Colon (tissue), 2 donors: ENCODE results near the gene RIMS3.
"Not testable (repeated sequence)": the region's sequence is repeated elsewhere in the genome, so short reads cannot be mapped to it uniquely, and the experiment has no call there.

Source experiments
- FAIRE-seq: peaks from 2 replicates; lab custom pipeline; 2012; peaks lifted over from hg19 to GRCh38; lab: Jason Lieb, UNC
- donor health status: control.
- donor health status: control.

The RIMS3 gene

DNA sequence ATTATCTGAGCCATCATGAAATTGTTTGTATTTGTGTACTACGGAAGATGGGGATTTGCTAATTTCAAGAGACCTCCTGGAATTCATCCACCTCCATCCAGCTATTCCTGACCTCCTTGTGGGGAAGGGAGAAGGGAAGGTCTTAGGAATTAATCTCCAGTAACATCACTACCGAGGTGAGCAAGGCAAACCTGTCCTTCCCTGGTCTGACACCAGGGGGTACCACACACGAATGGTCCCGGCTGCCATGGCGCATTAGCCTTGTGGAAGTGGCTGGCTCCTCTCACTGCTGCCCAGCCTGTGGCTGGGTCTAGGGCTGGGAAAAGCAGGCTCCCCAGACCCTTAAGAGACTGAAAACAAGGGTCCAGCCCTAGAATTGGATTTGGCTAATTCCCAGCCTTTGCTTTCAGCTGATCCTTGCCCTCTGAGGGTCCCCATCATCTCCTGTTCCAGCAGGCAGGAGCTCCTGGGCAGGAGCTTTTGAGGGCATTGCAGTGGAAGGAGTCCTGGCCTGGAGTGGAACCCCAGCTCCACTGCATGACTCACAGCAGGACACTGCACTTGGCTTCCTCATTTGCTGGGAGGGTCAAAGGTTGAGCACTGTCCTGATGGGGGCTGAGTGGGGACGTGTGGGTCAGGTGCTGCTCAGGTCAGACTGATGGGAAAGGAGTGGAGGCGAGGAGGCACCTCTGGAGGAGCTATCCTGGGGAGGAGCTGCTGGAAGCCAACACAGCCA lies 34.8 kb downstream of the RIMS3 start:
- FAIRE-seq: no peak

DNA sequence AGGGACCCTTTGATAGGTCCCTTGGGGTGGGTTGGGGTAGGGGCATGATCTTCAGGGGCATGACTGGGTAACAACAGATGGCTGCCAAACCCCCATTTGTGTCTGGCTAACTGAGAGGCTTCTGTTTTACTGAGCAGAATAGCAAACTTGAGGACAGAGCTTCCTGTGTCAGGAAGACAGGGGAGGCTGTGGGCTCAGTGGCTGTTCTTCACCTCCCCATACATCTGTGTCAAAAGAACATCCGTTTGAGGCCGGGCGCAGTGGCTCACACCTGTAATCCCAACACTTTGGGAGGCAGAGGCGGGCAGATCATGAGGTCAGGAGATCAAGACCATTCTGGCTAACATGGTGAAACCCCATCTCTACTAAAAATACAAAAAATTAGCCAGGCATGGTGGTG lies 35.9 kb downstream of the RIMS3 start:
- FAIRE-seq: not testable (repeated sequence)

DNA sequence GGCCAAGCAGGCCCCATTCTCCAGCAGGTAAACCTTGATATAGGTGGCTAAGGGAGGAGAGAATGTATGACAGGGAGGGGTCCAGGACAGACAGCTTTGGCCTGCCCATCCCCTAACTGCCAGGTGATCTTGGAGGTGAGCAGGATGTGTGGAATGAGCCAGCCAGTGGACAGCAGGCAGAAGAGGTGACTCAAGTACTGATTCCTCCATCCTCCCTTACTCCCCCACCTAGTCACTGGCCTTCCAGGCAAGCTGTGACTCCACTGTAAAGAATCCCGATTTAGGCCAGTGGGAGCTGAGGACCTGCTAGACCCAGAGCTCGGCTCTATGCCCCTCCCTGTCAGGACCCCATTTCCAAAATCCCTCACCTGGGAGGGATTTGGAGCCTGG lies 36.6 kb downstream of the RIMS3 start:
- no peak for FAIRE-seq

DNA sequence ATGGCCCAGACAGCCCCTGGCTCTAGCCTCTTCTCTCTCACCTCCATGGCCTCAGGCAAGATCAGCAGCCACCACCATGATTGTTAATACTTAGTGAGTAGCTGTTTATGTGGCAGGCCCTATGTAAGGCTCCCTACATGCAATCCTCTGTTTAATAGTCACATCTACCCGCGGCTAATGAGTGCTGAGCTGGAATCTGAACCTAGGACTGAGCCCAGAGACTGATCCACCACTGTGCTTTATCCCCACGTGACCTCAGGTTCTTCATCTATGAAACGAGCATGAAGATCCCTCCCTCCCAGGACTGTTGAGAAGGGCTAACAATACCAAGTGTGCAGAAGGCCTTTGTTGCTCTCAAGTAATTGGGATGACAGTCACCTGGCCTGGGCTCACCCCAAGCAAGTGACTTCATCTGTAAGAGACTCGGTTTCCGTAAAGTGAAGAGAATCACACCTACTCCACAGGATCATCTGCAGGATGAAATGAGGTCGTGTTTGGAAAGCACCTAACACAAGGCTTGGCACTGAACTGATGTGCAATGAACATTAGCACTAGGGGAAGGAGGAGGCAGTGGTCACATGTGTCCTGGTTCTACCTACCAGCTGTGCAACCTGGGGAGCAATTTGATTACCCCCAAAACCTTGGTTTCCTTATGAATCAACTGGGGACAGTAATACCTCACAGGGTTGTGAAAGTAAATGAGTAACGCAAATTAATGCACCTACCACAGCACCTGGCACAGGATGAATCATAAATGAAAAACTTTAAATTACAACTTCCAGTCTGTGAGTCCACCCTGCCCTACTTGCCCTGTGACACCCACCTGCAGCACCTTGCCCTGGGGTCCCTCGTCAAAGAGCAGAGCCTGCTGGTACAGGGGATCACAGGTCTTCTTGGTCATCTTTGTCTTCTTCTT lies 37.2 kb downstream of the RIMS3 start:
- no peak for FAIRE-seq

DNA sequence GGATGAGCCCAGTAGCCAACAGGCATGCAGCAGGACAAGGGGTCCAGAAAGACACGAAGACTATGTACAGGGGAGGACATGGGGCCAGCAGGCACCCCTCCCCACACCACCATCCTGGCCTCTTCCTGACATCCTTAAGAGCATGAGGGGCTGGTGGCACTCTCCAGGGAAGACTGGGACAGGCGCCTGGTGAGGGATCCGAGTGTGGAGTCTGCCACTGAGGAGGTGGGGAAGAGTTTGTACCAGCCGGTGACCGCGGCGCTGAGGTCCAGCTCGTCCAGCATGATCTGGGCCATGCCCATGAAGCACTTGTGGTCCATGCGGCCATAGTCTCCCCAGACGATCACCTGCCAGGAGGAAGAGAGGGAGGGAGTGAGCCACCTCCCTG lies 39.1 kb downstream of the RIMS3 start:
- FAIRE-seq: no peak

DNA sequence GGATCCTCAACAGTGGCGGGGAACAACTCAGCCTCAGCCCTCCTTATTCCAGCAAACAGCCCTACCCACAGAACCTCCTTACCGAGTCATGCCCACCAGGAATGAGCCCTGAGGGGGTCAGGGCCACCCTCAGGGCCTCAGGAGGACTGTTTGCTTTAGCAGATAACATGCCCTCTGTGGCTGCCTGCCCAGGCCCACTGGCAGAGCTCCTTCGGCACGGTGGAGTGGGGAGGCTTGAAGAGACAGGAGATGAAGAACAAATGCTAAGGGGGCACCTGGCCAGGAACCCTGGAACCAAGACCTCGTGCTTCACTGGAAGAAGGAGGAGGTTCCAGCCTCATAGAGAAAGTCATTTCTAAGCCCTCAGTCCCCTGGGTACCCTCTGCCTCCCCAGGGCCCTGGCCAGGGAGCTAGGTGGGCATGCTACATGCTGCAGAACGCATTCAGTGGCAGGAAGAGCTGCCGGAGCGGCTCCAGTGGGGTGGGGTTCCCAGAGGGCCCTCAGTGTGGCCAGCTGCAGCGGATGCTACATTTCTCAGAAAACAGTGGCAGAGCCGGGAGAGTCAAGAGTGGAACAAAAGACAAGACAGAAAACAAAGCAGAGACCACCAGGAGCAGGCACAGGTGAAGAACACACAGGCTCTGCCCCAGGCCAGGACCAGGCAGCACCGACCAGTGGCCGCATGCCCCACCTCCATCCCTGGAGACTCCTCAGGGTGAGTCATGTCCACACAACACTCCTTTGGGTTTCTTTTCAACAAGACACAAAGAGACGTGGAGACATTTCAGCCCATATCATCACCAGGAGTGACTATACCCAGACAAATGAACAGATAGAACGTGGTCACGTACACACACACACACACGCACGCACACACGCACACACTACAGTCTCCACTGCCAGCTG lies 39.8 kb downstream of the RIMS3 start:
- no peak for FAIRE-seq

DNA sequence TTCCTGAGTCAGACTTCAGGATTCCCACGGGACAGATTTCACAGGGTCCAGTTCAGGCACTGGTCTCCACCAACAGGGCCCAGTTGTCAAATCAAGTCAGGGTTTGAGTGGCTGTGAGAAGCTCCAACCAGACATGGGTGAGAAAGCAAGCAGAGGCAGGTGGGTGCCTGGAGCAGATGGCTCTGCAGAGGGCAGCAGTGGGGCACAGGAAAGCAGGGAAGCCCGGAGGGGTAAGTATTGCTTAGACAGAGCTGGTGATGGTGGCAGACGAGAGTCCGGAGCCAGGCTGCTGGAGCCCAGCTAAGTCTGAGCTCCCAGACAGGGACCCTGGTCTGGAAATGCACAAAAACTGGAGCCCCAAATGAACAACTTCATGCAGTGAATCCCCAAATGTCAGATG lies 40.4 kb downstream of the RIMS3 start:
- no peak for FAIRE-seq

DNA sequence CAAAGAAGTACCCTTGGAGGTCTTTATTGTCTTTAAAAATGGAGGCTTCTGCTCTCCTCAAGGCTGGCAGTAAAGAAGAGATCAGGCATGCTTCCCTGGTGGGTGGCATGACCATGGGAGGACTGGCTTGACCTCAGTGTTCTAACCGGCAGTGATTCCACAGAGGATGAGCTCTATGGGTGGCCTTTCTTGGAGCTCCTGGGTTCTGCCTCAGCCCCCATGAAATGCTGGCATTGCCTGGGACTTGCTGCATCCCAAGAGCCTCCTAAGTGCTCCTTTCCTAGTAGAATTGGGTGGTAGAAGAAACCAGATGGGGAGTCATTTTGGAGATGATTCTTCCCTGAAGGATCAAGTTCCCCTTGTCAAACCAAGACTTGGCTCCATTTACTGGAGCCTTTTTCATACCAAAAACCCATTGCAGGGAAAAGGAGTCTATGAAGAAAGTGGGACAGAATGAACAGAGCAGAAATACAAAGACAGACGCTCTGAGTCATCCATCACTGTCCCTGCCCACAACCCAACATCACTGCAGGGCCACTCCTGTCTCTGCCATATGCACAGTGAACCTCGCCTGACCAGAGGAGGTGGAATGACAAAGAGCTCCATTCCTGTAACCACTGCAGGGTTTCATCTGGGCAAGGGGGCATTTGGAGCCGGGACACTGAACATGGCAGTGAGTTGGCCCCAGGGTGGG lies 42.4 kb downstream of the RIMS3 start:
- no peak for FAIRE-seq

DNA sequence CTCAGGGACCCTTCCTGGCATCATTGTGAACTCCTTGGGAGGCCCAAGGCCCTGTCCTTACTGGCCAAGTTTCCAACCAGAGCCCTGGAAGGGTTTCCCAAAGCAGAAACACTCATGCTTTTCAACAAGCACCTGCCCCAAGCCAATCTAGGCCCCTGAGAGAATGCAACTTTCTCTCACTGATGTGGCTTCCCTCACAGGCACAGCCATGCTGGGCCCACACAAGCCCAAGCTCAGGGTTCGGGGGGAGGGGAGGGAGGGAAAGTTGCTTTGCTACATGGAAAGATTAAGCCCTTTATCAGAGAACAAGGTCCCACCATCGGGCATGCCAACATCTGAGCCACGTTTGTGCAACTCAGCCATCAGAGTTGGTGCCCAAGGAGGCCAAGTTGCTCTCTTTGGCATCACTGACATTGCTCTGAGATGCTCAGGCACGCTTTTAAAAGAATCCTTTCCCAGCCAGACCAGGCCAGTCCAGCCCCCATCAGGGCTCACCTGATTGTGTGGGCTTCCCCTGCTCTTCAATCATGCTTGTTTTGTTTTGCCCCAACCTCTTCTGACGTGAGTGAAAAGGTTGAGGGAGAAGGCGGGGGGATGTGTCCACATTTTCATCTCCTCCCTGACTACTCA lies 43.5 kb downstream of the RIMS3 start:
- no peak for FAIRE-seq

DNA sequence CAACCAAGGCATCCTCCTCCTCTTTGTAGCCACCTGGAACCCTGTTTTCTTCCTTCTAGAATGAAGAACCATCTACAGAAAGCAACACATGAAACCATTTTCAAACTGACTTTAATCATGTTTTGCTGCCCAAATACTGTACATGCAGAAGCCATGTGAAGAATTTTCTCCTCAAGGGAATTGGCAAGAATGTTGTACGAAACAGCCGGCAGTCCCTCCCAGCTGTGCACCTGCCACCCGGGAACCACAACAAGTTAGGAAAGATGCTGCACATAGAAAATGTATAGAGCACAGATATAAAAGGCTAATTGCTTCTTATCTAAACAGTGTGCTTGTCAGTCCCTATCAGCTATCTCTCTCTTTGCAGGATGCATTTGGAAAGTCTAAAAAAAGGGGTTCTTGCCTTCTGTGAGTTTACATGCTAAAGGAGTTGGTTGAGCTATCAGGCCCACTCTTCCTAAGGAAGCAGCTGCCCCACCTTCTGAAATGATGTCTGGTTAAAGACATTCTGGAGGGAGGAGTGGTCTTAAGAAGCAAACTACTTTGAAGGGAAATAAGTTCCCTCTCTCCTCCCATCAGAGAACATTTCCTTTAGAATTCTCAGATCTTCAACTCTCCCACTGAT lies 44.8 kb downstream of the RIMS3 start:
- FAIRE-seq: no peak

DNA sequence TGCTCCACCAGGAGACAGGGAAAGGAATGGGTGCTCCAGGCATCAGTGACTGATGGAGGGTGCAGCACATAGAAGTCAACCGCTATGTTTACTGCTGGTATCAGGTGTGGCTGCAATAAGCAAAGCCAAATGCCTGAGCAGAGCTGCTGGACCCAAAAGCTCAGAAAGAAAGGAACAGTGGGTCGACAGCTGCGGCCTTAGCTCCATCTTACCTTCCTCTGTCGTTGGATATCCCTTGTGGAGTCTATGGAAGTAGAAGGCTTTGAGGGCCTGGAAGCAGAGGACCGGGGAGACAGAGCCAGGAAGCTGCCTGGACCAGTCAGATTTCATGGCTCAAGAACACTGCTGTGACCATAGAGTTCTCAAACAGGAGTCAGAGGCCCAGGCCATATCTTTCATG lies 45.3 kb downstream of the RIMS3 start:
- no peak for FAIRE-seq

DNA sequence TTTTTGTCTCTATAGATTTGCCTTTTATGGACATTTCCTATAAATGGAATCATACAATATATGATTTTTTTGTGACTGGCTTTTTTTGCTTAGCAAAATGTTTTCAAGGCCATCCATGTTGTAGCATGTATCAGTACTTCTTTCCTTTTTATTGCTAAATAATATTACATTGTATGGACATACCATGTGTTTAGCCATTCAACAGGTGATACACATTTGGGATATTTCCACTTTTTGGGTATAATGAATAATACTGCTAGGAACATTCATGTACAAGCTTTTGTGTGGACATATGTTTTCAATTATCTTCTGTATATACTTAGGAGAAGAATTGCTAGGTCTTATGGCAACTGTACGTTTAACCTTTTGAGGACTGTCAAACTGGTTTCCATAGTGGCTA lies 47.4 kb downstream of the RIMS3 start:
- no peak for FAIRE-seq

DNA sequence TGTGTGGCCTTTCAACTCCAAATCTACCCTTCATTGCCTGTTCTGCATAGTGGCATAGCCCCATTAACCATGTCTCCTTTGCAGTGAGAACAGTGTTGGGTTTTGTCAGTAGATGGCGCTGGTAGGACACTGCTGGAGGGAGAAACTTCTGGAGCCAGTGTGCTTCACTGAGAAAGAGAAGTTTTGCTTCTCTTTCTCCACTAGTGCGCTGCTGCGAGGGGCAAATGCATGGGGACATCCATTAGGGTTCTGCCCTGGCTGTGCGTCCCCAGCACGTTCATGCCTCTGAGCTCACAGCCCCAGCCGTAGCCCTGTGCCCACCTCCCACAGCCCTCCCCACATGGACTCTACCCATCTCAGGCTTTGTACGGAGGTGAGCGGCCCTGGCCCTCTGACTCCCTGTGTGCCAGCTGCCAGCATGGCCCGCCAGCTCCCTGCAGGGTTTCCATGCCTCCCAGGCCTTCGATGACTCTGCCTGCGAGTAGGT lies 53.1 kb downstream of the RIMS3 start:
- FAIRE-seq: no peak

DNA sequence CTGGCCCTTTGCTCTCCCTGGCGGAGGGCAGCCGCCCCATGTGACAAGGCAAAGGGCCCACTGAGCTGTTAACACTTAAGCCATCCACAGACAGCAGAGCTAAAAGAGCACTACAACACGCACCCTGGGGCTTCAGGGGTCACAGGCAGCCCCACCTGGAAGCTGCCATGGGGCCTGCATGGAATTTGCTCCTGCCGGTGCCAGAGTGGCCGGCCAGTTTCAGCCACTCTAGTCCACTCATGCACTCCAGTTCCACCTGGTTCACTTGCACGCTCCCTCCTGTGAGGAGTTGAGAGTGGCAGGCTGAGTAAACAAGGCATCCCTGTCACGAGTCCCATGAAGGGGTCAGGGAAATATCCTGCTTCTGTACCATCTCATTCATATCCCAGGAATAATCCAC lies 55.3 kb downstream of the RIMS3 start:
- FAIRE-seq: no peak

DNA sequence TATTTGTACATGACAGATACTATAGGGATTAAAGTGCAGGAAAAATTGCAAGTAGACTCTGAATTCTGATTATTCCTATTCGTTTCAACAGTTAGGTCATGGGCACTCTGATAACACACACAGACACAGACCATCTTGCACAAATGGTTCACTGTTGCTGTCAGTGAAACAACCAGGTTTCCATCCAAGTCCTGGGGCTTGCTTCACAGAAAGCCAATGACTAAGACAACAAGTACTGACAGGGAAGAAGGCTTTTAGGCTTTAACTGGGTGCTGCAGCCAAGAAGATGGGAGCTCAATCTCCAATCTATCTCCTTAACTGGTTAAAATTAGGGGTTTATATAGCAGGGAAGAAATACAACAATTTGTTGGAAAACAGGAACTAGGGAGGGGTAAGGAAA lies 57.6 kb downstream of the RIMS3 start:
- FAIRE-seq: no peak

DNA sequence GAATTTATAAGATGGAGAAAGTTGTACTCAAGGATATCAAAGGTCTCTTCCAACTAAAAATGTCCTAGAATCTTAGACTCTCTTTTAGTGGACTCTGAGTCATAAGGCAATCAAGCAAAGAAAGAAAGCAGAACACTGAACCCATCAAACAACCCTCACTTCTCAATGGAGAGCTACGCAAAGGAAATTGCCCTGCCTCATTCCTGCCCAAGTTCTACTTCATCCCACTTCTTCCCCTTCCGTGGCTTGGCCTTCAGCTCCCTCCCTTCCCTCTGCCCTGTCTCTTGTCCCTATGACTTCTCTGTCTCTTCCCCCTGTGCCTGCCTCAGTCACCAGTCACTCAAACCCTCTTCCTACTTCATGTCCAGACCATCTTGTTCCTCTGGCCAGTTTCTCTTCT lies 58.5 kb downstream of the RIMS3 start:
- FAIRE-seq: no peak

DNA sequence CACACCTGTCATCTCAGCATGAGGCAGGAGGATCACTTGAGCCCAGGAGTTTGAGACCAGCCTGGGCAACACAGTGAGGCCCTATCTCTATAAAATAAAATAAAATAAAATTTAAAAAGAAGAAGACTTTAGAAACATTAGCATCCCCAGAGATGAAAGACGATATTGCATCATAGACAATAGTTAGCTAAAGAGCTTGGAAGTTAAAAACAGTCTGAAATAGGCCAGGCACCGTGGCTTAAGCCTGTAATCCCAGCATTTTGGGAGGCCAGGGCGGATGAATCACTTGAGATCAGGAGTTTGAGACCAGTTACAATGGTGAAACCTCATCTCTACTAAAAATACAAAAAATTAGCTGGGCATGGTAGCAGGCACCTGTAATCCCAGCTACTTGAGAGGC lies 59.3 kb downstream of the RIMS3 start:
- FAIRE-seq: no peak

DNA sequence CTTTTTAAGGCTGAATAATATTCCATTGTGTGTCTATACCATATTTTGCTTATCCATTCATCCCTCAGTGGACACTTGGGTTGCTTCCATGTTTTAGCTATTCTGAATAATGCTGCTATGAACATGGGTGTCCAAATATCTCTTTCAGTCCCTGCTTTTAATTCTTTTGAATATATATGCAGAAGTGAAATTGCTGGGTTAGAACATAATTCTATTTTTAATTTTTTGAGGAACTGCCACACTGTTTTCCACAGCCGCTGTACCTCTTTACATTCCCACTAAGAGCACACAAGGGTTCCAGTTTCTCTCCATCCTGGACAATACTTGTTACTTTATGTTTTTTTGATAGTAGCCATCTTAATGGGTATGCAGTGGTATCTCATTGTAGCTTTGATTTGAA lies 65.6 kb downstream of the RIMS3 start:
- no peak for FAIRE-seq

DNA sequence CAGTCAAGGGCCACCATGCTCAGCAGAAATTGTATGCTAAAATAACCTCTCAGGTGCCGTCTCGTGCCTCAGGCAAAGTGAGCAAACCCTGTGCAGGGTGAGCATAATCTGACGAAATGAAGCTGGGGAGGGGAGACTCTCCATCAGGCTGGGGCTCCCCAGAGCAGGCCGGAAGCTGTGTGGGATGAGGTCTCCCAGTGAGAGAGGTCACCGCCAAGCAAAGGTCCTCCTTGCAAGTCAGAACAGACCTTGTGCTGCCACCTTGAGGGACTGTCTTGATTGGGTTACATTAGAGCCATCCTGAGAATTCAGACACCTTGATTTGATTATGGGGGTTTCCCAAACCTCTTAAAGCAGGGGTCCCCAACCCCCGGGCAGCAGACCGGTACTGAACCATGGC lies 69.9 kb downstream of the RIMS3 start:
- FAIRE-seq: no peak

DNA sequence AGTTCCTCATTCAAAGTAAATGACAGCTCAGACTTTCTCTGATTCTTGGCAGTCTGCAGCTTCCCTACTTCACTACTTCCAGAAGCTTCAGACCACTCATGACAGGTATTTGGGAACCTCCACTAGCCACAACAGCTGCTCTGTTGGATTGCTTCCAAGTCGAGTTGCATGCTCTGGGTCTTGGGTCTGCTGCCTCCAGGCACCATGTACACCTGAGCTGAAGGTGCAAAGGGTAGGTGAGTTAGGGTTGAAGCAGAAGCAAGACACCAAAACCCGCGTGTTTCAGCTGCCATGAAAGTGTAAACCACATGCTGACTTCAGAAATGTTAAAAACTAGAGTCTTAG lies 71.3 kb downstream of the RIMS3 start:
- no peak for FAIRE-seq
